HEK293 (cell line): ENCODE data around the gene ODF2.
A peak's percentile ranks its signal among the peaks of the same experiment; 100 is the strongest.

Experiments
- CTCF ChIA-PET: fragments of 350-600 bp; formaldehyde crosslinking; extraction: SDS; loops from one replicate; lab custom pipeline; 2021; ENCODE audit warnings: antibody characterized with exemption; lab: Yijun Ruan, JAX
- POLR2A ChIA-PET: fragments of 300-600 bp; formaldehyde crosslinking; extraction: SDS; loops from one replicate; lab custom pipeline; 2020; ENCODE audit warnings: antibody characterized with exemption, inconsistent platforms; lab: Yijun Ruan, JAX
- H3K27ac ChIP-seq: fragments of 200-500 bp; sonication (Bioruptor generic); 2 replicates; pipeline ENCODE4 v1.5.1; 2014; ENCODE audit warnings: low read depth, low read length, control low read depth, inconsistent platforms; ENCODE audit errors: extremely low read depth
- H3K36me3 ChIP-seq, 2 experiments: fragments of 200-500 bp in 1 of 2; sonication (Bioruptor generic) in 1 of 2; 1 replicate in 1 of 2; 2 replicates in 1 of 2; pipeline ENCODE4 v1.5.1; 2014 to 2017; ENCODE audit warnings: inconsistent platforms in 2 of 2, low read length in 2 of 2; ENCODE audit not compliant: control insufficient read depth in 2 of 2, insufficient read depth in 1 of 2
- H3K4me1 ChIP-seq: fragments of 200-500 bp; sonication (Bioruptor generic); 2 replicates; pipeline ENCODE4 v1.5.1; 2014; ENCODE audit warnings: mild to moderate bottlenecking, low read length, inconsistent platforms; ENCODE audit not compliant: control insufficient read depth, insufficient read depth
- H3K4me3 ChIP-seq: 2 replicates; pipeline ENCODE4 v1.5.1; 2011; ENCODE audit warnings: low read depth, mild to moderate bottlenecking, control low read depth, low read length, moderate library complexity
- H3K9me3 ChIP-seq: fragments of 200-500 bp; sonication (Bioruptor generic); 2 replicates; pipeline ENCODE4 v1.5.1; 2014; ENCODE audit warnings: low read depth, low read length, inconsistent platforms; ENCODE audit not compliant: control insufficient read depth, insufficient read depth
- GLI4 ChIP-seq: fragments of 450-650 bp; formaldehyde crosslinking; IDR thresholded peaks from 2 replicates; pipeline ENCODE4 v1.5.1; 2016; ENCODE audit warnings: missing biosample characterization, missing genetic modification characterization
- SALL2 ChIP-seq: fragments of 450-650 bp; formaldehyde crosslinking; IDR thresholded peaks from 2 replicates; pipeline ENCODE4 v1.5.0; 2017; ENCODE audit warnings: missing biosample characterization, mild to moderate bottlenecking, missing genetic modification characterization, borderline replicate concordance
- ZBTB17 ChIP-seq: fragments of 450-650 bp; formaldehyde crosslinking; IDR thresholded peaks from 2 replicates; pipeline ENCODE4 v1.5.1; 2016; ENCODE audit warnings: missing biosample characterization, missing genetic modification characterization
- ZBTB6 ChIP-seq: fragments of 450-650 bp; formaldehyde crosslinking; IDR thresholded peaks from 2 replicates; pipeline ENCODE4 v1.5.1; 2017; ENCODE audit warnings: missing biosample characterization, missing genetic modification characterization
- ZBTB8A ChIP-seq: fragments of 450-650 bp; formaldehyde crosslinking; IDR thresholded peaks from 2 replicates; pipeline ENCODE4 v1.5.1; 2016; ENCODE audit warnings: missing biosample characterization, missing genetic modification characterization
- ZFP69B ChIP-seq: fragments of 450-650 bp; formaldehyde crosslinking; IDR thresholded peaks from 2 replicates; pipeline ENCODE4 v1.5.1; 2016; ENCODE audit warnings: missing biosample characterization, missing genetic modification characterization
- ZNF2 ChIP-seq: fragments of 450-650 bp; formaldehyde crosslinking; IDR thresholded peaks from 2 replicates; pipeline ENCODE4 v1.5.1; 2016; ENCODE audit warnings: missing biosample characterization, missing genetic modification characterization
- ZNF221 ChIP-seq: fragments of 450-650 bp; formaldehyde crosslinking; IDR thresholded peaks from 2 replicates; pipeline ENCODE4 v1.5.1; 2017; ENCODE audit warnings: missing biosample characterization, missing genetic modification characterization, borderline replicate concordance
- ZNF274 ChIP-seq, 2 experiments: fragments of 200-500 bp in 1 of 2; fragments of 450-650 bp in 1 of 2; sonication (Bioruptor generic) in 1 of 2; formaldehyde crosslinking in 1 of 2; IDR thresholded peaks; 2 replicates each; pipeline versions ENCODE4 v1.5.1 to v1.6.1; 2014 to 2016; ENCODE audit warnings: borderline replicate concordance in 1 of 2, inconsistent platforms in 1 of 2, low read length in 1 of 2, missing biosample characterization in 1 of 2, missing genetic modification characterization in 1 of 2
- ZNF311 ChIP-seq: fragments of 450-650 bp; formaldehyde crosslinking; IDR thresholded peaks from 2 replicates; pipeline ENCODE4 v1.5.1; 2017; ENCODE audit warnings: missing biosample characterization, missing genetic modification characterization, borderline replicate concordance
- ZNF366 ChIP-seq: fragments of 450-650 bp; formaldehyde crosslinking; conservative IDR thresholded peaks from 2 replicates; pipeline ENCODE4 v1.5.1; 2016; ENCODE audit warnings: missing biosample characterization, missing genetic modification characterization
- ZNF548 ChIP-seq: fragments of 450-650 bp; formaldehyde crosslinking; IDR thresholded peaks from 2 replicates; pipeline ENCODE4 v1.5.1; 2016; ENCODE audit warnings: missing biosample characterization, missing genetic modification characterization
- ZNF549 ChIP-seq: fragments of 450-650 bp; IDR thresholded peaks from 2 replicates; pipeline ENCODE4 v1.5.1; 2018; ENCODE audit warnings: missing biosample characterization, missing genetic modification characterization, mild to moderate bottlenecking, inconsistent platforms, moderate library complexity
- ZNF623 ChIP-seq: fragments of 450-650 bp; formaldehyde crosslinking; IDR thresholded peaks from 2 replicates; pipeline ENCODE4 v1.5.1; 2016; ENCODE audit warnings: missing biosample characterization, missing genetic modification characterization
- ZNF629 ChIP-seq: fragments of 450-650 bp; formaldehyde crosslinking; IDR thresholded peaks from 2 replicates; pipeline ENCODE4 v1.5.1; 2017; ENCODE audit warnings: missing biosample characterization, missing genetic modification characterization
- ZNF785 ChIP-seq: fragments of 450-650 bp; formaldehyde crosslinking; IDR thresholded peaks from 2 replicates; pipeline ENCODE4 v1.5.1; 2016; ENCODE audit warnings: missing biosample characterization, missing genetic modification characterization
- TF ChIP-seq, protein P1 (sequence below): fragments of 450-650 bp; formaldehyde crosslinking; IDR thresholded peaks from 2 replicates; pipeline ENCODE4 v1.5.1; 2016; ENCODE audit warnings: missing biosample characterization, missing genetic modification characterization
- TF ChIP-seq, protein P2 (sequence below): fragments of 450-650 bp; formaldehyde crosslinking; IDR thresholded peaks from 2 replicates; pipeline ENCODE4 v1.5.1; 2016; ENCODE audit warnings: missing biosample characterization, missing genetic modification characterization
- TF ChIP-seq, protein P3 (sequence below): fragments of 450-650 bp; formaldehyde crosslinking; IDR thresholded peaks from 2 replicates; pipeline ENCODE4 v1.5.1; 2016; ENCODE audit warnings: missing biosample characterization, missing genetic modification characterization
- TF ChIP-seq, protein P4 (sequence below): fragments of 450-650 bp; formaldehyde crosslinking; IDR thresholded peaks from 2 replicates; pipeline ENCODE4 v1.5.1; 2016; ENCODE audit warnings: missing biosample characterization, missing genetic modification characterization

ODF2 gene

DNA sequence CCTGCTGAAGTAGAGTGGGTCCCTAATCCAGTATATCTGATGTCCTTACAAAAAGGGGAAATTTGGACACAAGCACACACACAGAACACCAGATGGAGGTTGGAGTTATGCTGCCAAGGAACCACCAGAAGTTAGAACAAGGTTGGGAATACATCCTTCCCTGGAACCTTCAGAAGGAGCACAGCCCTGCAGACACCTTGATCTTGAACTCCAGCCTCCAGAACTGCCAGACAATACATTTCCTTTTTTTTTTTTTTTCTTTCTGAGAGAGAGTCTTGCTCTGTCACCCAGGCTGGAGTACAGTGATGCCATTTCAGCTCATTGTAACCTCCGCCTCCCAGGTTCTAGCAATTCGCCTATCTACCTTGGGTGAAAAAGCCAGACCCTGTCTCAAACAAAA is 7.1 kb upstream of the ODF2 start:
- Histone ChIP-seq H3K4me1 (no peaks in the 10 kb centered on the region), H3K36me3 (no peaks in the 10 kb centered on the region), H3K27ac (no peak overlapping the region), H3K9me3 (no peaks in the 10 kb centered on the region), H3K4me3 (no peak overlapping the region)
- TF ChIP-seq ZBTB17 (tag by site-specific recombination) = no peak
- peak; percentile 98 for TF ChIP-seq ZNF548 (tag by site-specific recombination)
- CTCF ChIA-PET = interaction anchor here (4.3 kb wide), 1 partner anchor 10 kb away, joined by 27 read pairs; no protein-coding TSS in a partner anchor
- POLR2A ChIA-PET = no interaction called here

- CTCF ChIA-PET = interaction anchor here (2.0 kb wide), 1 partner anchor 16 kb away, joined by 6 read pairs; no protein-coding TSS in a partner anchor
- TF ChIP-seq ZNF623 (tag by site-specific recombination) (no peak), ZNF311 (tag by site-specific recombination) (no peak), ZNF221 (no peak), SALL2 (tag by site-specific recombination) (no peak), ZNF274 (IDR thresholded peaks at IDR 0.05; ENCODE audit: low read length) (no peak), ZNF274 (tag by site-specific recombination; IDR thresholded peaks at IDR 0.05; ENCODE audit: borderline replicate concordance) (no peak), ZNF2 (tag by site-specific recombination) (no peak), GLI4 (tag by site-specific recombination) (no peak), ZBTB8A (tag by site-specific recombination) (no peak), ZNF366 (tag by site-specific recombination) (no peak), ZBTB6 (tag by site-specific recombination) (no peak), ZNF629 (no peak), ZFP69B (tag by site-specific recombination) (no peak), ZNF549 (no peak), ZNF785 (tag by site-specific recombination) (no peak)
- TF ChIP-seq, protein P1, sequence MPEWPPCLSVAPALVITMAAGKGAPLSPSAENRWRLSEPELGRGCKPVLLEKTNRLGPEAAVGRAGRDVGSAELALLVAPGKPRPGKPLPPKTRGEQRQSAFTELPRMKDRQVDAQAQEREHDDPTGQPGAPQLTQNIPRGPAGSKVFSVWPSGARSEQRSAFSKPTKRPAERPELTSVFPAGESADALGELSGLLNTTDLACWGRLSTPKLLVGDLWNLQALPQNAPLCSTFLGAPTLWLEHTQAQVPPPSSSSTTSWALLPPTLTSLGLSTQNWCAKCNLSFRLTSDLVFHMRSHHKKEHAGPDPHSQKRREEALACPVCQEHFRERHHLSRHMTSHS (tag by site-specific recombination) = no peak
- TF ChIP-seq, protein P2, sequence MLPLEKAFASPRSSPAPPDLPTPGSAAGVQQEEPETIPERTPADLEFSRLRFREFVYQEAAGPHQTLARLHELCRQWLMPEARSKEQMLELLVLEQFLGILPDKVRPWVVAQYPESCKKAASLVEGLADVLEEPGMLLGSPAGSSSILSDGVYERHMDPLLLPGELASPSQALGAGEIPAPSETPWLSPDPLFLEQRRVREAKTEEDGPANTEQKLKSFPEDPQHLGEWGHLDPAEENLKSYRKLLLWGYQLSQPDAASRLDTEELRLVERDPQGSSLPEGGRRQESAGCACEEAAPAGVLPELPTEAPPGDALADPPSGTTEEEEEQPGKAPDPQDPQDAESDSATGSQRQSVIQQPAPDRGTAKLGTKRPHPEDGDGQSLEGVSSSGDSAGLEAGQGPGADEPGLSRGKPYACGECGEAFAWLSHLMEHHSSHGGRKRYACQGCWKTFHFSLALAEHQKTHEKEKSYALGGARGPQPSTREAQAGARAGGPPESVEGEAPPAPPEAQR (tag by site-specific recombination) = no peak
- TF ChIP-seq, protein P3, sequence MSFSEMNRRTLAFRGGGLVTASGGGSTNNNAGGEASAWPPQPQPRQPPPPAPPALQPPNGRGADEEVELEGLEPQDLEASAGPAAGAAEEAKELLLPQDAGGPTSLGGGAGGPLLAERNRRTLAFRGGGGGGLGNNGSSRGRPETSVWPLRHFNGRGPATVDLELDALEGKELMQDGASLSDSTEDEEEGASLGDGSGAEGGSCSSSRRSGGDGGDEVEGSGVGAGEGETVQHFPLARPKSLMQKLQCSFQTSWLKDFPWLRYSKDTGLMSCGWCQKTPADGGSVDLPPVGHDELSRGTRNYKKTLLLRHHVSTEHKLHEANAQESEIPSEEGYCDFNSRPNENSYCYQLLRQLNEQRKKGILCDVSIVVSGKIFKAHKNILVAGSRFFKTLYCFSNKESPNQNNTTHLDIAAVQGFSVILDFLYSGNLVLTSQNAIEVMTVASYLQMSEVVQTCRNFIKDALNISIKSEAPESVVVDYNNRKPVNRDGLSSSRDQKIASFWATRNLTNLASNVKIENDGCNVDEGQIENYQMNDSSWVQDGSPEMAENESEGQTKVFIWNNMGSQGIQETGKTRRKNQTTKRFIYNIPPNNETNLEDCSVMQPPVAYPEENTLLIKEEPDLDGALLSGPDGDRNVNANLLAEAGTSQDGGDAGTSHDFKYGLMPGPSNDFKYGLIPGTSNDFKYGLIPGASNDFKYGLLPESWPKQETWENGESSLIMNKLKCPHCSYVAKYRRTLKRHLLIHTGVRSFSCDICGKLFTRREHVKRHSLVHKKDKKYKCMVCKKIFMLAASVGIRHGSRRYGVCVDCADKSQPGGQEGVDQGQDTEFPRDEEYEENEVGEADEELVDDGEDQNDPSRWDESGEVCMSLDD = no peak
- TF ChIP-seq, protein P4, sequence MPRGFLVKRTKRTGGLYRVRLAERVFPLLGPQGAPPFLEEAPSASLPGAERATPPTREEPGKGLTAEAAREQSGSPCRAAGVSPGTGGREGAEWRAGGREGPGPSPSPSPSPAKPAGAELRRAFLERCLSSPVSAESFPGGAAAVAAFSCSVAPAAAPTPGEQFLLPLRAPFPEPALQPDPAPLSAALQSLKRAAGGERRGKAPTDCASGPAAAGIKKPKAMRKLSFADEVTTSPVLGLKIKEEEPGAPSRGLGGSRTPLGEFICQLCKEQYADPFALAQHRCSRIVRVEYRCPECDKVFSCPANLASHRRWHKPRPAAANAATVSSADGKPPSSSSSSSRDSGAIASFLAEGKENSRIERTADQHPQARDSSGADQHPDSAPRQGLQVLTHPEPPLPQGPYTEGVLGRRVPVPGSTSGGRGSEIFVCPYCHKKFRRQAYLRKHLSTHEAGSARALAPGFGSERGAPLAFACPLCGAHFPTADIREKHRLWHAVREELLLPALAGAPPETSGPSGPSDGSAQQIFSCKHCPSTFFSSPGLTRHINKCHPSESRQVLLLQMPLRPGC = no peak
- no peaks in the 10 kb centered on the region for H3K9me3 ChIP-seq
- H3K4me1 ChIP-seq = peaks cover 2% of the 10 kb centered on the region; the same call in 1 of the 2 replicates
- POLR2A ChIA-PET = interaction anchor here (1.1 to 1.3 kb wide), 4 partner anchors 10 to 97 kb away, joined by 4 to 7 read pairs (median 6); partner anchors contain the start of genes CERCAM and SPTAN1
- H3K27ac ChIP-seq = no peak overlapping the region
- H3K36me3 ChIP-seq = peaks cover 3 to 12% of the 10 kb centered on the region in 2 experiments; a peak in 2 of 3 replicates
- H3K4me3 ChIP-seq = no peak overlapping the region
Observed at GRCh38 chr9:128454991-128455390, 815 bp upstream of the ODF2 start.
